ENCODE results near the gene PCDHGC3.

Gene PCDHGC3

DNA sequence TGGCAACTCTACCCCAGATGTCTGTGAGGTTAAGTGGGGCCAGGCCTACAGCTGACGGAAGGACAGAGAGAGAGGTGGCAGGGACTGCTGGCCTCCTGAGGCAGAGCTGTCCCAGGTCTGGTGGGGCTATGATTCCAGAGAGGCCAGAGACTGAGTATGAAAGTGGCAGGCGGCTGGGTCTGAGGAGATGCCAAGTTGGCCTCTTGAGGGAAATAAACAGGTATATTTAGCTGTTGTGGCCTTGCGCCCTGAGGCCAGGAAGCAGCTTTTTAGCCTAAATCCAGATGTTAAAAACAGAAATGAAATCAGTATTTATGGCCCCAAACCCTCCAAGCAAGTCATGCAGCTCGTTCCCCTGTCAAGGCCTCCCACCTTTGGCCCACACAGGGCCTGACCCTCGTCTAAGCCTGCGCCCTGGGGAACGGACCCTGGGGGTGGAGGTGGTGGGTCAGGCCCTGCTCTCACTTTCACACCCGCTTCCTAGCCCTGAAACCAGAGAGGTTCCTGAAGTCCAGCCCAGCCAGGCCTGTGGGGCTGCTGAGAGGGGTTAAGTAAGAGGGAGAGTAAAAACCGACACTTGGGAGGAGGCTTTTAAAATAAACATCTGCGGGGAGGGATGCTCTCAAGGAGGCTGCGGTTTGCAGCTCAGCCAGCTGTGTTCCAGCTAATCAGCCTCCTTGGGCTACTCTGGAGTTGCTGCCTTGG, 31.8 kb downstream of the PCDHGC3 start:
- H3K4me3 ChIP-seq (ENCODE audit: low read length): no peak overlapping the region
- TF ChIP-seq, protein P1, sequence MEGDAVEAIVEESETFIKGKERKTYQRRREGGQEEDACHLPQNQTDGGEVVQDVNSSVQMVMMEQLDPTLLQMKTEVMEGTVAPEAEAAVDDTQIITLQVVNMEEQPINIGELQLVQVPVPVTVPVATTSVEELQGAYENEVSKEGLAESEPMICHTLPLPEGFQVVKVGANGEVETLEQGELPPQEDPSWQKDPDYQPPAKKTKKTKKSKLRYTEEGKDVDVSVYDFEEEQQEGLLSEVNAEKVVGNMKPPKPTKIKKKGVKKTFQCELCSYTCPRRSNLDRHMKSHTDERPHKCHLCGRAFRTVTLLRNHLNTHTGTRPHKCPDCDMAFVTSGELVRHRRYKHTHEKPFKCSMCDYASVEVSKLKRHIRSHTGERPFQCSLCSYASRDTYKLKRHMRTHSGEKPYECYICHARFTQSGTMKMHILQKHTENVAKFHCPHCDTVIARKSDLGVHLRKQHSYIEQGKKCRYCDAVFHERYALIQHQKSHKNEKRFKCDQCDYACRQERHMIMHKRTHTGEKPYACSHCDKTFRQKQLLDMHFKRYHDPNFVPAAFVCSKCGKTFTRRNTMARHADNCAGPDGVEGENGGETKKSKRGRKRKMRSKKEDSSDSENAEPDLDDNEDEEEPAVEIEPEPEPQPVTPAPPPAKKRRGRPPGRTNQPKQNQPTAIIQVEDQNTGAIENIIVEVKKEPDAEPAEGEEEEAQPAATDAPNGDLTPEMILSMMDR (IDR thresholded peaks at IDR 0.05; ENCODE audit: insufficient read depth, low read depth, low read length, missing control alignments): no peak
- no peak for DNase-seq (ENCODE audit: low read depth)

DNA sequence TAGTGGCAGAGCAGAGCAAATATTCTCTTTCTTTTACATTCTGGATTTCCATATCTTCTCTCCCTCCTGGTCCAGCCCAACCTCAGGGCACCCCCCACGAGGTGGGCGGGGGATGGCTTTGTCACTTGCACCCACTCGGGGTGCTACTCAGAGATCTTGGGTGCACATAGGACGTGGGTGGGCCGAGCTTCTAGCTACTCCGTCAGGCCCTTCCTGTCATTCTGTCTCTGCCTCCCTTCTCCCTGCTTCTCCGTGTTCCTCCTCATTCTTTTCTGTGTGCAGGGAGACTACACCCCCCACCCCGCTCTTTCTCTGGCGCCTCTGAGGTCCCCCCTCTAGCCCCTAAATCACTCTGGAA, 32.7 kb downstream of the PCDHGC3 start:
- TF ChIP-seq, protein P1 (IDR thresholded peaks at IDR 0.05; ENCODE audit: insufficient read depth, low read depth, low read length, missing control alignments): no peak
- no peak overlapping the region for H3K4me3 ChIP-seq (ENCODE audit: low read length)
- no peak for DNase-seq (ENCODE audit: low read depth)

DNA sequence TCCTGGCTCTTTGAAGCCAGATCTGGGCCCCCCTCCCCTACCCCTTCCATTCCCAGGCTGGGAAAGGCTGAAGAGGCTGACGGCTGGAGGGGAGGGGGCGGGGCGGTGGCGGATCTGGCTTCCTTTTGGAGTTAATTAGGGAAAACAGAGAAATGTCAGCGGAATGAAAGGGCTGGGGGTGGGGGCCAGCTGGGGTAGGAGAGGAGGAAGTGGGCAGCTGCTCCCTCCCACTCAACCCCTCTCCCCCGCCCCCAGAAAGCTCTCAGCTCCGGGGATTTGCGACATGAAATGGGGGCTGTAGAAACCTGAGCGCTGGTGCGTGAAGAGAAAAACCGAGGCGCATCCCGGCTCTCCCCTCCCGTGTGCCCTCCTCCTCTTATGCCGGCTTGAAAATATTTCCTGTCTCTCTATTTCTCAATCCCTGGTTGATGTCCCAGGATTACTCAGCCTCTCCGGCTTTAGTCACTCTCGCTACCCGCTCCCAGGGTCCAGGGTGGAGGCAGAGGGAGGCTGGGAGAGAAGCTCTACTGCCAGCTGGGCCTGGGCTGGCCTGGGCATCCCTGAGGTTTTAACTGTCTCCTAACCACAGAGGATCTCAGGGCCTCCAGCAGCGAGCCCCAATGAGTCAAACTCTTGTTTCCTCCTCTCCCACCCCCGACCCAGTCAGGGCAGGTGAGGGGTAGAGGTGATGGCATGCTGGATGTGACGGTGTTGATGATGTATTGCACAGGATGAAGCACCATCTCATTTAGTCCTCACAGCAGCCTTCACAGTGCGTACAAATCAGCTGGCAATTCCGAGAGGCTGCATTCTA, 33.2 kb downstream of the PCDHGC3 start:
- DNase-seq (ENCODE audit: low read depth): peak; percentile 95

GRCh38 chr5:141510160-141510559, 34.4 kb downstream of the PCDHGC3 start:
- H3K4me3 ChIP-seq (ENCODE audit: low read length): no peak overlapping the region
- DNase-seq (ENCODE audit: low read depth): no peak
- TF ChIP-seq, protein P1 (IDR thresholded peaks at IDR 0.05; ENCODE audit: insufficient read depth, low read depth, low read length, missing control alignments): no peak

More for the DNA sequence above, 33.2 kb downstream of the PCDHGC3 start:
- TF ChIP-seq, protein P1 (IDR thresholded peaks at IDR 0.05; ENCODE audit: insufficient read depth, low read depth, low read length, missing control alignments): no peak
- H3K4me3 ChIP-seq (ENCODE audit: low read length): peak overlapping the region; percentile 27

GRCh38 chr5:141510850-141511601, 35.3 kb downstream of the PCDHGC3 start:
- TF ChIP-seq, protein P1 (IDR thresholded peaks at IDR 0.05; ENCODE audit: insufficient read depth, low read depth, low read length, missing control alignments): no peak
- no peak overlapping the region for H3K4me3 ChIP-seq (ENCODE audit: low read length)
- no peak for DNase-seq (ENCODE audit: low read depth)

- DNase-seq (ENCODE audit: low read depth): no peak
- no peak overlapping the region for H3K4me3 ChIP-seq (ENCODE audit: low read length)
- TF ChIP-seq, protein P1 (IDR thresholded peaks at IDR 0.05; ENCODE audit: insufficient read depth, low read depth, low read length, missing control alignments): no peak
Measured at GRCh38 chr5:141511771-141512325, 36.1 kb downstream of the PCDHGC3 start.
